Gastrocnemius medialis (tissue), 4 donors: Measurements from ENCODE around the gene NUP88.

Experiments used
- CTCF ChIP-seq, 5 experiments: fragments of 450-650 bp in 3 of 5; fragments of 200-600 bp in 2 of 5; sonication (generic) in 2 of 5; IDR thresholded peaks in 4 of 5; conservative IDR thresholded peaks in 1 of 5; 1 replicate in 4 of 5; 2 replicates in 1 of 5; pipeline ENCODE4 v1.5.1; 2016 to 2019; ENCODE audit warnings: antibody characterized with exemption in 5 of 5, mild to moderate bottlenecking in 3 of 5, moderate library complexity in 3 of 5
- POLR2A ChIP-seq, 2 donors: fragments of 450-650 bp; IDR thresholded peaks; one replicate each; pipeline ENCODE4 v1.6.1; 2017; ENCODE audit warnings: antibody characterized with exemption in 2 of 2, mild to moderate bottlenecking in 2 of 2, moderate library complexity in 2 of 2

GRCh38 chr17:5439446-5439764 is 19.9 kb upstream of the NUP88 start:
- peak in 3 of 5 experiments; percentile 11 to 33 (median 13) for TF ChIP-seq CTCF (IDR thresholded peaks at IDR 0.05 in 4 of 5, conservative IDR thresholded peaks at IDR 0.05 in 1 of 5)
- TF ChIP-seq POLR2A (IDR thresholded peaks at IDR 0.05) = no peak
